ENCODE measurements around the gene PHB1.
"Not testable (repeated sequence)": the region's sequence is repeated elsewhere in the genome, so short reads cannot be mapped to it uniquely, and the experiment has no call there.

Gene PHB1

GRCh38 chr17:49403514-49404289, 11.0 kb downstream of the PHB1 start:
- DNase-seq, result no peak

- no peak for DNase-seq
These were observed 12.0 kb downstream of the PHB1 start for GRCh38 chr17:49402706-49403105.

- DNase-seq, result no peak
These were observed 12.6 kb downstream of the PHB1 start for GRCh38 chr17:49401971-49402611.

GRCh38 chr17:49399995-49400394, 14.7 kb downstream of the PHB1 start:
- DNase-seq, result no peak

- DNase-seq, result no peak
These were observed 17.1 kb downstream of the PHB1 start for GRCh38 chr17:49397586-49397985.

GRCh38 chr17:49393491-49394255, 21.0 kb downstream of the PHB1 start:
- no peak for DNase-seq

- no peak for DNase-seq
These were observed 23.9 kb downstream of the PHB1 start for GRCh38 chr17:49390548-49391324.

GRCh38 chr17:49389514-49390347, 25.0 kb downstream of the PHB1 start:
- DNase-seq, result not testable (repeated sequence)

- DNase-seq, result no peak
These were observed 25.8 kb downstream of the PHB1 start for GRCh38 chr17:49388692-49389513.

- no peak for DNase-seq
These were observed 26.4 kb downstream of the PHB1 start for GRCh38 chr17:49388290-49388640.

GRCh38 chr17:49387498-49388289, 27.0 kb downstream of the PHB1 start:
- no peak for DNase-seq

- no peak for DNase-seq
These were observed 28.3 kb downstream of the PHB1 start for GRCh38 chr17:49386373-49386772.

- DNase-seq, result no peak
These were observed 29.7 kb downstream of the PHB1 start for GRCh38 chr17:49384951-49385350.

GRCh38 chr17:49383060-49383459, 31.6 kb downstream of the PHB1 start:
- no peak for DNase-seq

GRCh38 chr17:49382556-49382955, 32.1 kb downstream of the PHB1 start:
- no peak for DNase-seq

GRCh38 chr17:49381793-49382192, 32.9 kb downstream of the PHB1 start:
- no peak for DNase-seq

- no peak for DNase-seq
These were observed 33.6 kb downstream of the PHB1 start for GRCh38 chr17:49381033-49381432.

GRCh38 chr17:49379926-49380325, 34.8 kb downstream of the PHB1 start:
- no peak for DNase-seq

- DNase-seq, result no peak
These were observed 36.4 kb downstream of the PHB1 start for GRCh38 chr17:49378311-49378710.

GRCh38 chr17:49375544-49375943, 39.1 kb downstream of the PHB1 start:
- DNase-seq, result no peak

Measured in NCI-H2029 (cell line).